ENCODE measurements around the gene RPS6KA1. TPM values are rescaled to one million over a fixed set of nuclear protein-coding genes. Genes with fewer than 3 reads are reported as not detected.

Gene RPS6KA1
- total and polyA plus RNA-seq, 2 of the 13 experiments (the other 11 are each of a cell fraction or from before 2014, with no cell fraction given) = 19.6 to 24.2 TPM

DNA sequence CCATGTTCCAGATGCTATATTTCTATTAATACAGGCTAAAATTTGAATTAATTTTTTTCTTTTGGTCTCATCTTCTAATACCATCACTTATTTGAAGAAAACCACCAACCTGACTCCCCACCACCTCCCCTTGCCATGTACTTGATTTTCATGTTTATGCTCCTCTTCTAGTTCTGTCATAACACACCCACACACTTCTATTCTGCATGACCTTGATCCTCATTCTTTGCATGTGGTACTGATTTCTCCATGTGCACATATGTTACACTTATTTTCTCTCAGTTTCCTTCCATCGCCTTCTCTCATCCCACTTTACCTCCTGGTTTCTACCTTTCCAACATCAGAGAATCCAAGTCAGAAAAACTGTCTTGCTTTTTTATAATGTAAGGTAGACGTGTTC lies 87.3 kb downstream of the RPS6KA1 start:
- ChIA-PET POLR2A (no interaction called here), CTCF (ENCODE audit: low intra/inter-chr PET ratio, low total read pairs) (no interaction called here)
- BruUV-seq (replicated peaks) = no TSS peak
- Histone ChIP-seq H4K20me1 (ENCODE audit: insufficient read depth, low read length) (no peaks in the 10 kb centered on the region), H3K4me1 (ENCODE audit: insufficient read depth, low read length) (peaks cover 14% of the 10 kb centered on the region), H2AFZ (ENCODE audit: low read length) (no peak overlapping the region), H3K79me2 (ENCODE audit: insufficient read depth, low read length) (no peaks in the 10 kb centered on the region), H3K4me3 (replicated peaks in 1 of 3; ENCODE audit: insufficient read depth in 1 of 3, low read depth in 2 of 3, low read length in 3 of 3) (no peak overlapping the region), H3K4me2 (ENCODE audit: low read depth, low read length) (no peak overlapping the region), H3K36me3 (replicated peaks in 1 of 2; ENCODE audit: control insufficient read depth in 1 of 2, insufficient read depth in 2 of 2, low read length in 2 of 2) (no peaks in the 10 kb centered on the region), H3K27ac (ENCODE audit: extremely low read length, insufficient read depth, low read length) (no peak overlapping the region), H3K9me3 (ENCODE audit: low read length) (no peaks in the 10 kb centered on the region), H3K27me3 (ENCODE audit: control insufficient read depth in 1 of 2, insufficient read depth in 2 of 2, low read length in 2 of 2) (peaks cover 0 to 1% of the 10 kb centered on the region in 2 experiments; a peak in 1 of 5 replicates), H3K9ac (ENCODE audit: insufficient read depth, low read depth, low read length) (no peak overlapping the region)
- intact Hi-C loops (cut with micrococcal nuclease; ENCODE audit: unreplicated experiment) = no loop called here
- FAIRE-seq = no peak
- 53% methylated on average over 2 of the region's 2 CpGs for WGBS (ENCODE audit: low lambda C conversion rate)
- no peak for ATAC-seq
- in situ Hi-C loops (cut with HindIII; ENCODE audit: extremely low pct_ligation_motif_present, low pct_unique_long_range_greater_than_20kb) = no loop called here
- TF ChIP-seq, protein P1, sequence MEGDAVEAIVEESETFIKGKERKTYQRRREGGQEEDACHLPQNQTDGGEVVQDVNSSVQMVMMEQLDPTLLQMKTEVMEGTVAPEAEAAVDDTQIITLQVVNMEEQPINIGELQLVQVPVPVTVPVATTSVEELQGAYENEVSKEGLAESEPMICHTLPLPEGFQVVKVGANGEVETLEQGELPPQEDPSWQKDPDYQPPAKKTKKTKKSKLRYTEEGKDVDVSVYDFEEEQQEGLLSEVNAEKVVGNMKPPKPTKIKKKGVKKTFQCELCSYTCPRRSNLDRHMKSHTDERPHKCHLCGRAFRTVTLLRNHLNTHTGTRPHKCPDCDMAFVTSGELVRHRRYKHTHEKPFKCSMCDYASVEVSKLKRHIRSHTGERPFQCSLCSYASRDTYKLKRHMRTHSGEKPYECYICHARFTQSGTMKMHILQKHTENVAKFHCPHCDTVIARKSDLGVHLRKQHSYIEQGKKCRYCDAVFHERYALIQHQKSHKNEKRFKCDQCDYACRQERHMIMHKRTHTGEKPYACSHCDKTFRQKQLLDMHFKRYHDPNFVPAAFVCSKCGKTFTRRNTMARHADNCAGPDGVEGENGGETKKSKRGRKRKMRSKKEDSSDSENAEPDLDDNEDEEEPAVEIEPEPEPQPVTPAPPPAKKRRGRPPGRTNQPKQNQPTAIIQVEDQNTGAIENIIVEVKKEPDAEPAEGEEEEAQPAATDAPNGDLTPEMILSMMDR (CRISPR knock-in tag; IDR thresholded peaks at IDR 0.05) = no peak
- no peak for TF ChIP-seq HNRNPLL (IDR thresholded peaks at IDR 0.05; ENCODE audit: low read depth, low read length, poor library complexity, severe bottlenecking)
- no peak for TF ChIP-seq PHF8 (CRISPR knock-in tag; IDR thresholded peaks at IDR 0.05)
- TF ChIP-seq, protein P2, sequence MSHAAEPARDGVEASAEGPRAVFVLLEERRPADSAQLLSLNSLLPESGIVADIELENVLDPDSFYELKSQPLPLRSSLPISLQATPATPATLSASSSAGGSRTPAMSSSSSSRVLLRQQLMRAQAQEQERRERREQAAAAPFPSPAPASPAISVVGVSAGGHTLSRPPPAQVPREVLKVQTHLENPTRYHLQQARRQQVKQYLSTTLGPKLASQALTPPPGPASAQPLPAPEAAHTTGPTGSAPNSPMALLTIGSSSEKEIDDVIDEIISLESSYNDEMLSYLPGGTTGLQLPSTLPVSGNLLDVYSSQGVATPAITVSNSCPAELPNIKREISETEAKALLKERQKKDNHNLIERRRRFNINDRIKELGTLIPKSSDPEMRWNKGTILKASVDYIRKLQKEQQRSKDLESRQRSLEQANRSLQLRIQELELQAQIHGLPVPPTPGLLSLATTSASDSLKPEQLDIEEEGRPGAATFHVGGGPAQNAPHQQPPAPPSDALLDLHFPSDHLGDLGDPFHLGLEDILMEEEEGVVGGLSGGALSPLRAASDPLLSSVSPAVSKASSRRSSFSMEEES (CRISPR knock-in tag; IDR thresholded peaks at IDR 0.05) = no peak
- no peak for TF ChIP-seq EZH2 (conservative IDR thresholded peaks at IDR 0.05; ENCODE audit: low read depth, low read length)
- TF ChIP-seq, protein P3, sequence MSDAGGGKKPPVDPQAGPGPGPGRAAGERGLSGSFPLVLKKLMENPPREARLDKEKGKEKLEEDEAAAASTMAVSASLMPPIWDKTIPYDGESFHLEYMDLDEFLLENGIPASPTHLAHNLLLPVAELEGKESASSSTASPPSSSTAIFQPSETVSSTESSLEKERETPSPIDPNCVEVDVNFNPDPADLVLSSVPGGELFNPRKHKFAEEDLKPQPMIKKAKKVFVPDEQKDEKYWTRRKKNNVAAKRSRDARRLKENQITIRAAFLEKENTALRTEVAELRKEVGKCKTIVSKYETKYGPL (CRISPR knock-in tag; IDR thresholded peaks at IDR 0.05) = no peak
- TF ChIP-seq ZBTB21 (CRISPR knock-in tag; IDR thresholded peaks at IDR 0.05) = no peak
- TF ChIP-seq ZKSCAN5 (CRISPR knock-in tag; IDR thresholded peaks at IDR 0.05) = no peak
- no peak for TF ChIP-seq ZFY (CRISPR knock-in tag; IDR thresholded peaks at IDR 0.05)
- TF ChIP-seq, protein P4, sequence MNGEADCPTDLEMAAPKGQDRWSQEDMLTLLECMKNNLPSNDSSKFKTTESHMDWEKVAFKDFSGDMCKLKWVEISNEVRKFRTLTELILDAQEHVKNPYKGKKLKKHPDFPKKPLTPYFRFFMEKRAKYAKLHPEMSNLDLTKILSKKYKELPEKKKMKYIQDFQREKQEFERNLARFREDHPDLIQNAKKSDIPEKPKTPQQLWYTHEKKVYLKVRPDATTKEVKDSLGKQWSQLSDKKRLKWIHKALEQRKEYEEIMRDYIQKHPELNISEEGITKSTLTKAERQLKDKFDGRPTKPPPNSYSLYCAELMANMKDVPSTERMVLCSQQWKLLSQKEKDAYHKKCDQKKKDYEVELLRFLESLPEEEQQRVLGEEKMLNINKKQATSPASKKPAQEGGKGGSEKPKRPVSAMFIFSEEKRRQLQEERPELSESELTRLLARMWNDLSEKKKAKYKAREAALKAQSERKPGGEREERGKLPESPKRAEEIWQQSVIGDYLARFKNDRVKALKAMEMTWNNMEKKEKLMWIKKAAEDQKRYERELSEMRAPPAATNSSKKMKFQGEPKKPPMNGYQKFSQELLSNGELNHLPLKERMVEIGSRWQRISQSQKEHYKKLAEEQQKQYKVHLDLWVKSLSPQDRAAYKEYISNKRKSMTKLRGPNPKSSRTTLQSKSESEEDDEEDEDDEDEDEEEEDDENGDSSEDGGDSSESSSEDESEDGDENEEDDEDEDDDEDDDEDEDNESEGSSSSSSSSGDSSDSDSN (CRISPR knock-in tag; IDR thresholded peaks at IDR 0.05) = no peak
- no peak for TF ChIP-seq ETV5 (CRISPR knock-in tag; IDR thresholded peaks at IDR 0.05; ENCODE audit: borderline replicate concordance)
- no peak for TF ChIP-seq ZFP37 (CRISPR knock-in tag; IDR thresholded peaks at IDR 0.05; ENCODE audit: borderline replicate concordance)
- TF ChIP-seq, protein P5, sequence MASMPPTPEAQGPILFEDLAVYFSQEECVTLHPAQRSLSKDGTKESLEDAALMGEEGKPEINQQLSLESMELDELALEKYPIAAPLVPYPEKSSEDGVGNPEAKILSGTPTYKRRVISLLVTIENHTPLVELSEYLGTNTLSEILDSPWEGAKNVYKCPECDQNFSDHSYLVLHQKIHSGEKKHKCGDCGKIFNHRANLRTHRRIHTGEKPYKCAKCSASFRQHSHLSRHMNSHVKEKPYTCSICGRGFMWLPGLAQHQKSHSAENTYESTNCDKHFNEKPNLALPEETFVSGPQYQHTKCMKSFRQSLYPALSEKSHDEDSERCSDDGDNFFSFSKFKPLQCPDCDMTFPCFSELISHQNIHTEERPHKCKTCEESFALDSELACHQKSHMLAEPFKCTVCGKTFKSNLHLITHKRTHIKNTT (CRISPR knock-in tag; IDR thresholded peaks at IDR 0.05) = no peak
- no peak for DNase-seq (ENCODE audit: low spot score)
